Skeletal muscle satellite cell (primary cell): ENCODE results near the gene NCOA7.

Experiments used
- H3K27me3 ChIP-seq: 2 replicates; pipeline ENCODE4 v1.7.0; 2013; ENCODE audit warnings: low read length; ENCODE audit not compliant: control insufficient read depth, insufficient read depth
- H3K36me3 ChIP-seq: 2 replicates; pipeline ENCODE4 v1.7.0; 2013; ENCODE audit warnings: mild to moderate bottlenecking, control low read depth, low read length; ENCODE audit not compliant: insufficient read depth
- H3K4me1 ChIP-seq: 2 replicates; pipeline ENCODE4 v1.7.0; 2013; ENCODE audit warnings: low read length; ENCODE audit not compliant: control insufficient read depth, insufficient read depth
- H3K4me2 ChIP-seq: 2 replicates; pipeline ENCODE4 v1.7.0; 2013; ENCODE audit warnings: mild to moderate bottlenecking, low read length
- H3K4me3 ChIP-seq: 2 replicates; pipeline ENCODE4 v1.7.0; 2013; ENCODE audit warnings: low read length
- H3K9ac ChIP-seq: 2 replicates; pipeline ENCODE4 v1.7.0; 2013; ENCODE audit warnings: mild to moderate bottlenecking, low read depth, low read length, moderate library complexity
- H3K9me3 ChIP-seq: replicated peaks from 2 replicates; pipeline ENCODE4 v1.7.0; 2013; ENCODE audit warnings: mild to moderate bottlenecking, control low read depth, low read length

NCOA7 gene

DNA sequence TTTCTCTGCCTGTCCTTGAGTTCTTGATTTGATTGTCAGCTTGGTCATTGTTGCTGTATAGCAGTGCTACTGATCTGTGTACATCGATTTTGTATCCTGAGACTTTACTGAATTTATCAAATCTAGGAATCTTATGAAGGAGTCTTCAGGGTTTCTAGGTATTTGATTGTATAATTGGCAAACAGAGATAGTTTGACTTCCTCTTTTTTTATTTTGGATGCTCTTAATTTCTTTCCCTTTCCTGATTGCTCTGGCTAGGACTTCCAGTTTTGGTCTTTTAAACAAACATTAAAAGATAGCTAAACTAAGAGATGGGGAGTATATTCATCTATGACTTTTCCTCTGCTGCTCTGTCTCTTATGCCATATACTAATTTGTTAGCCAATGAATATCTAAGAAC is 62.4 kb downstream of the NCOA7 start:
- no peaks in the 10 kb centered on the region for H3K27me3 ChIP-seq
- no peak overlapping the region for H3K4me3 ChIP-seq
- H3K9ac ChIP-seq = no peak overlapping the region
- no peak overlapping the region for H3K4me2 ChIP-seq
- H3K4me1 ChIP-seq = no peaks in the 10 kb centered on the region
- no peaks in the 10 kb centered on the region for H3K9me3 ChIP-seq
- H3K36me3 ChIP-seq = no peaks in the 10 kb centered on the region

DNA sequence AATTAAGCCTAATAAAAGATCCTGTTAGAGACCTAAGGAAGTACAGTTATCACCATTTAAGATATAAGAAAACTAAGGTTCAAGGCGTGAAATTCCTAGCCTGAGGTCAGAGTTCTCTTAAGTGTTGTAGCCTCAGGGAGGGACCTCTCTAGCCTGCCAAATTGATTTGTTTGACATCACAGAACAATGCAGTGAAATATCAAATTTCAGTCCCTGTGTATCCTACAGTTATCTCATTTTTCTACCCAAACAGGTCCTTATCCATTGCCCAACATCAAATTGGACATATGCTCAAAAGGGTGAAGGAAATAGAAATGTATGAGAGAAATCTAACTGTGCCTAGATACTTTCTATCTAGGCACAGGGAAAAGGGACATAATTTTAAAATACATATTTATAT is 63.0 kb downstream of the NCOA7 start:
- H3K4me1 ChIP-seq = no peaks in the 10 kb centered on the region
- H3K27me3 ChIP-seq = no peaks in the 10 kb centered on the region
- no peaks in the 10 kb centered on the region for H3K9me3 ChIP-seq
- H3K36me3 ChIP-seq = no peaks in the 10 kb centered on the region
- no peak overlapping the region for H3K9ac ChIP-seq
- H3K4me2 ChIP-seq = no peak overlapping the region
- H3K4me3 ChIP-seq = no peak overlapping the region

- no peak overlapping the region for H3K4me2 ChIP-seq
- no peaks in the 10 kb centered on the region for H3K9me3 ChIP-seq
- H3K4me1 ChIP-seq = no peaks in the 10 kb centered on the region
- H3K9ac ChIP-seq = no peak overlapping the region
- H3K4me3 ChIP-seq = no peak overlapping the region
- no peaks in the 10 kb centered on the region for H3K27me3 ChIP-seq
- H3K36me3 ChIP-seq = no peaks in the 10 kb centered on the region
These were observed 63.6 kb downstream of the NCOA7 start for GRCh38 chr6:125854355-125854754.

- Histone ChIP-seq H3K4me3 (no peak overlapping the region), H3K9me3 (no peaks in the 10 kb centered on the region)
These were observed 65.0 kb downstream of the NCOA7 start for GRCh38 chr6:125855783-125856182.

GRCh38 chr6:125857846-125858245 is 67.1 kb downstream of the NCOA7 start:
- Histone ChIP-seq H3K4me2 (no peak overlapping the region), H3K36me3 (no peaks in the 10 kb centered on the region), H3K4me1 (no peaks in the 10 kb centered on the region), H3K9me3 (no peaks in the 10 kb centered on the region), H3K9ac (no peak overlapping the region), H3K4me3 (no peak overlapping the region), H3K27me3 (no peaks in the 10 kb centered on the region)

More at GRCh38 chr6:125855783-125856182, 65.0 kb downstream of the NCOA7 start:
- Histone ChIP-seq H3K27me3 (no peaks in the 10 kb centered on the region), H3K9ac (no peak overlapping the region), H3K4me1 (no peaks in the 10 kb centered on the region), H3K4me2 (no peak overlapping the region), H3K36me3 (no peaks in the 10 kb centered on the region)

DNA sequence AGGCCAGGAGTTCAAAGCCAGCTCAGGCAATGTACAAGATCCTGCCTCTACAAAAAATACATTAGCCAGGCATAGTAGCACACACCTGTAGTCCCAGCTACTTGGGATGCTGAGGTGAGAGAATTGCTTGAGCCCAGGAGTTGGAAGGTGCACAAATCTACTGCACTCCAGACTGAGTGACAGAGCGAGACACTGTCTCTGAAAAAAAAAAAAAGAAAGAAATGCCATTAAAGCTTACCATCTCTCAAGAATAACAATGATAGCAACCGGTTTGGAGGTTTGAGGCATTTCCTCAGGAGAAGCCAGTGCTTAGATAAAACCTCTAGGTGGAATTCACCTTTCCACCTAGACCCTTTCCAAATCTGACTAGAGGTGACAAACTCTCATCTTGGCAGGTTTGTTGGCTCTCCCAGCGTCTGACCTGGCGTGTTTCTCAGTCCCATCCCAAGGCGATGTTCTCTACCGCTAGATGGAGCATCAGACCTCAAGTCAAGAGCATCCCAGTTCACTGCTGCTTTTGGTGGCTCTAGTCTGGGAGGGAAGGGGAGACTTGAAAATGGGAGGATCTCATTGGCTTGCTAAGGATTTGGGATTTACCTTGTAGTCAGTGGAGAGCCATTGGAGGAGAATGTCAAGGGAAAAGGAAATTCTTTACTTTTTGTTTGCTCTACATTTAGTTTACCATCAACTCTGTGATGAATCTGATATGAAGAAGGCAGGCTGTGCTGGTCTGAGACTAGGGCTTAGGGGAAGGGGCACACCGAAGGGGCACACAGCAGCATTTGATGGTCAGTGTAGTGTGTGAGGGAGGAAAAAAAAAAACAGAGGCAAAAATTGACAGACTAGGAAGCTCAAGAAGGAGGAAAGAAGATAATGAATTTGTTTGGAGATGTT is 67.9 kb downstream of the NCOA7 start:
- no peaks in the 10 kb centered on the region for H3K36me3 ChIP-seq
- H3K9me3 ChIP-seq = no peaks in the 10 kb centered on the region
- H3K4me3 ChIP-seq = no peak overlapping the region
- H3K4me1 ChIP-seq = no peaks in the 10 kb centered on the region
- no peaks in the 10 kb centered on the region for H3K27me3 ChIP-seq
- no peak overlapping the region for H3K9ac ChIP-seq
- H3K4me2 ChIP-seq = no peak overlapping the region

DNA sequence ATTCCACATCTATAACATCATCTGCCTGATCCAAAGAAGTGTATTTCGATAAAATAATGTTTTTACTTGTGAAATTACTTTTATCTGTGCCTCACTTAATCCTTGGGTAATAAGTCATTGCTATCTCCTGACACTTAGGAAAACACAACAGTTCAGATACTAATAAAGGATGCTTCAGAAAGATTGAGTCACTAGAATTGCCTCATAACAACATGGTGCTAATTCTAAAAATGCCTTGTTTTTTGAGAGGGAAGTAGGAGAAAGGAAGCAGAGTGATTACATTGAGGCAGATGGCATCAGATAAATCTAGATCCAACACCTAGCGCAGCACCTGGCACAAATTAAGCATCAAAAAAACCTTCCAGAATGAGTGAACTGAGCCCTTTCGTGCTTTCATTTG is 69.0 kb downstream of the NCOA7 start:
- Histone ChIP-seq H3K9ac (no peak overlapping the region), H3K4me3 (no peak overlapping the region), H3K4me1 (no peaks in the 10 kb centered on the region), H3K36me3 (no peaks in the 10 kb centered on the region), H3K4me2 (no peak overlapping the region), H3K27me3 (no peaks in the 10 kb centered on the region), H3K9me3 (no peaks in the 10 kb centered on the region)

DNA sequence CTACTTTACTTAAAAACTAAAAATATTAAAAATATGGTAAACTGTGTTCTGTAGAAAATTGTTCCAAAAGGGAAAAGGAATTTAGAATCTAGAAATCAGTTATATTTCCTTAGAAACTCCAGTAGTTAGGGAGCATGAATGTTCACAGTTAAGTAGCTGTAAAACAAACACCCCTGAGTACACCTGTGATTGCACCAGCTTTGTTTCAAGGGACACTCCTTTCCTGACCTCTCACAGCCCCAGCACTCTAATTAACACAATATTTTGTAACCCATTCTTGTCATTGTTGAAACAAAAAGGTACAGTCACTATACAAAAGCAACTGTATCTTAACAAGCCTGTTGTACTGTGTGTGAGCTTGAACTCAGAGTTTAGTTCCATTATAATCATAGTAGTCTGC is 72.3 kb downstream of the NCOA7 start:
- no peak overlapping the region for H3K9ac ChIP-seq
- H3K4me2 ChIP-seq = no peak overlapping the region
- no peaks in the 10 kb centered on the region for H3K27me3 ChIP-seq
- no peaks in the 10 kb centered on the region for H3K9me3 ChIP-seq
- no peak overlapping the region for H3K4me3 ChIP-seq
- H3K36me3 ChIP-seq = no peaks in the 10 kb centered on the region
- peaks cover 4% of the 10 kb centered on the region for H3K4me1 ChIP-seq

DNA sequence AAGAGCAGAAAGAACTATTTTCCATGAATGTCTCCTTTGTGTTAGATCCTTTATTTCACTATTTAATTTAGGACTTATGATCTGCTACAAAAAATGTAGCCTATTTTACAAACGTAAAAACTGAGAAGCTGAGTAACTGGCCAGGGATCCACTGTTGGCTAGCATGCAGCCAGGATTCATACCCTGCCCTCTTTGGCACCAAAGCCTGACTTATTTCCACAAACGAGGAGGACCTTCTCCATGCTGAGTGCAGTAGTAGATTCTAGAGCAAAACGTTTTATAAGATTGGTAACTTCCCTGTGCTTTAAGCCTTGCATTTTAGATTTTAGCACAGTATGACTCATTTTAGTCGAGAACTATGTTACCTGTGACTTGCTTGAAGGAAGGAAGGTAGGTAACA is 74.3 kb downstream of the NCOA7 start:
- Histone ChIP-seq H3K4me3 (no peak overlapping the region), H3K4me1 (peaks cover 18% of the 10 kb centered on the region), H3K9me3 (no peaks in the 10 kb centered on the region), H3K9ac (no peak overlapping the region), H3K4me2 (no peak overlapping the region), H3K27me3 (no peaks in the 10 kb centered on the region), H3K36me3 (no peaks in the 10 kb centered on the region)

GRCh38 chr6:125866433-125866832 is 75.7 kb downstream of the NCOA7 start:
- Histone ChIP-seq H3K4me3 (no peak overlapping the region), H3K9me3 (no peaks in the 10 kb centered on the region), H3K27me3 (no peaks in the 10 kb centered on the region), H3K9ac (no peak overlapping the region), H3K4me2 (no peak overlapping the region), H3K36me3 (no peaks in the 10 kb centered on the region), H3K4me1 (peaks cover 18% of the 10 kb centered on the region)

DNA sequence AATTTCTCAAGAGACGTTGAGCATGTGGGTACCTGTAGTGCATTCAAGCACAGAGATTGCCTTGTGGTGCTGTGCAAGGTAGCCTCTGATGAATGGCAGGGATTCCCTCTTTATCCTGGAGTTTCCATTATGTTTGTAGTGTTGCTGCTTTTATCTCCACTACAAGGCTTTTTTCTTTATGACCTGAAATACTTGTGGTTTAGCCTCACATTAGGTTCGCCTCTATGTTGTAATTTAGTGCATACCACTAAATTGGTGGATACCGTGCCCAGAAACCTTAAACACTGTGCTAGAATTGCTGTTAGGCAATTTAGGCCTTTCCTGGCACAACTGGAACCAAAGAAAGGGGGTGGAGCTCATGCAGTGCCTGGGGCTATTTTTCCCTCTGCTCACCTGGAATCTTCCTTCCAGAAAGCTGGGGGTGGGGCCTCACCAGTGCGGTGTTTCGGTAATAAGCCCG is 76.8 kb downstream of the NCOA7 start:
- H3K4me2 ChIP-seq = no peak overlapping the region
- H3K4me1 ChIP-seq = peaks cover 18% of the 10 kb centered on the region
- H3K36me3 ChIP-seq = no peaks in the 10 kb centered on the region
- H3K9ac ChIP-seq = no peak overlapping the region
- no peak overlapping the region for H3K4me3 ChIP-seq
- H3K9me3 ChIP-seq = no peaks in the 10 kb centered on the region
- H3K27me3 ChIP-seq = no peaks in the 10 kb centered on the region

DNA sequence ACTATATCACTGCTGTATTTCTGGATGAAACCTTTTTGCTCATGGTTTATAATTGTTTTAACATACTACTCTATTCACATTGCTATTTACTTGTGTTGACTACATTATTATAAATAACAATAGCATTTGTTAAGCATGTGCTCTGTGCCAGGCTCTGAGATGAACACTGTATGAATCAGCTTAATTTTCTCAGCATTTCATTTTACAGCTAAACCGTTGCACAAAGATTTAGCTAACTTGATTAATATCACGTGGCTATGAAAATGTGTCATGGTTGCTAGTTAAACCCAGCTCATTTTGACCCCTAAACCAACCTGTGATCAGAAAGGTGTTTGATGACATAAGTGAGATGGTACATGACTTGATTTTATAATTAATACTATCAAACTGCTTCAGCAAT is 77.5 kb downstream of the NCOA7 start:
- H3K4me3 ChIP-seq = no peak overlapping the region
- H3K4me2 ChIP-seq = no peak overlapping the region
- H3K36me3 ChIP-seq = no peaks in the 10 kb centered on the region
- H3K9me3 ChIP-seq = no peaks in the 10 kb centered on the region
- H3K9ac ChIP-seq = no peak overlapping the region
- no peaks in the 10 kb centered on the region for H3K27me3 ChIP-seq
- peaks cover 18% of the 10 kb centered on the region for H3K4me1 ChIP-seq
